NCI-H2029 (cell line): ENCODE measurements around the gene ERGIC2.
A peak's percentile ranks its signal among the peaks of the same experiment; 100 is the strongest.

Source experiments
- DNase-seq: peaks from one replicate; lab custom pipeline; 2025; lab: John Stamatoyannopoulos, UW

ERGIC2 gene

DNA sequence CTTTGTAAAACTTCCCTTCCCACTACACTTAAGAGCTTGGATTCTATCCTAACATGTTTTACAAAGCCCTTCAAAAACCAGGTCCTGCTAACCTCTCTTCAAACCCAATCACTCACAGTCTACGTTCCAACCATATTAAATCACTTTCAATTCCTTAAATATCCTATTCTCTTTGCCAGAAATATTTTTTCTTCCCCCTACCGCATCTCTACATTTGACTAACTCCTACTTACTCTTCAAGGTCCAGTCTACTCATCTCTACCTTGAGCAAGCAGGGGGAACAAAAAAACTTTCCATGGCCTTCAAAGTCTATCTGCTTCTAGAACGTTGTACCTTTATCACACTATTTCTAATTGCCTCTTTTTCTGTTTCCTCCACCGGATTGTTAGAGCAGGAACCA lies 6.1 kb downstream of the ERGIC2 start:
- no peak for DNase-seq

DNA sequence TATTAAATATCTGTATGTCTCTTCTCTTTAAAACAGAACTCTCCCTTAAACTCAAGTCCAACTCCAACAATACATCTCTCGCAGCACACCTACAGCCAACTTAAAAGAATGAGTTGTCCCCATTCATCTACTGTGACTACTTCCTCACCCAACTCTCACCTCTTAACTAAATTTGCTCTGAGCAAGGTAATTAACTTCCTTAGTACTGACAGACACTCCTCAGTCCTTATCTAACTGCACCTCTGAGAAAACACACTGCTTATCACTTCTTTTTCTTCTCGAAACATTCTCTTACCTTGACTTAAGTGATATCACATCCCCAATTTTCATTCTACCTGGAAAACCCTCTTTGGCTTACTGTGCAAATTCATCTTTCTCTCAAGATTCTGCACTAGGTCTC lies 7.0 kb downstream of the ERGIC2 start:
- no peak for DNase-seq

DNA sequence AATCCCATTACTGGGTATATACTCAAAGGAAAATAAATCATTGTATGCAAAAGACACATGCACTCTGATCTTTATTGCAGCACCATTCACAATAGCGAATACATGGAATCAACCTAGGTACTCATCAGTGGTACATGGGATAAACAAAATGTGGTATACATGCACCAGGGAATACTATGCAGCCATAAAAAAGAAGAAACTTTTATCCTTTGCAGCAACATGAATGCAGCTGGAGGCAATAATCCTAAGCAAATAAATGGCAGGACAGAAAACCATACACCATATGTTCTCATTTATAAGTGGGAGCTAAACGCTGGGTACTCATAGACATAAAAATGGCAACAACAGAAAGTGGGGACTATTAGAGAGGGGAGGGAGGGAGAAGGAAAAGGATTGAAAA lies 15.9 kb downstream of the ERGIC2 start:
- DNase-seq = no peak

DNA sequence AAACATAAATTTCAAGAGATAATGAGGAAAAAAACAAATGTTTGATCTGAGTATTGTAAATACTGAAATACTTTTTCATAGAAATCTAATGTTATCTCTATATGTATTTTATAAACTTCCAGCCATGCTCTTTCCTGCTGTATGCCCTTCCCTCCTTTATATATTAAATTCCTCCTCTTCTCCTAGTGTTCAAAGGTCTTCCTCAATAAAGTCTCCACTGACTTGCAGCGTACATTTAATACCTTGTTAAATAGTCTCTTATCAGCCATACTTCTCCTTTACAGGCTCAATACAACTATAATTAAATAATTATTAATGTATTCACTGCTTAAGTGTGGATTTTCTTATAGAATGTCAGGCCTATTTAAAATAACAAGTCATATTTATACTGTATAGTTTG lies 26.0 kb downstream of the ERGIC2 start:
- DNase-seq = no peak

DNA sequence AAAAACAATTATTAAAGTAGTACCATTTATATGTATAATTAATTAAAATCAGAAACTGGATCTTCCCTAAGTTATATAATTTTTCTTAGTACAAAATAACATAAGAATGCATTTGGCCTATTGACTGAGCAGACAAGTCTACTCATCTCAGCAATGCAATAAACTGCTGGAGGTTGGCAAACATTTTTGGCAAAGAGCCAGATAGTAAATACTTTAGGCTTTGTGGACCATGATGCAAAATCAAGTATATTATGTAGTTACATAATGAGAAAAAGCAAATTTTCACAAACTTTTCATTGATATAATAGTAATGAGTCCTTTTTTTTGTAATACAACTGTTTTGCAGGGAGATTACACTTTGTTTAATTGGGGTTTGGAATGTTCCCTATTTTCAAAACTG lies 30.9 kb downstream of the ERGIC2 start:
- peak; percentile 44 for DNase-seq

DNA sequence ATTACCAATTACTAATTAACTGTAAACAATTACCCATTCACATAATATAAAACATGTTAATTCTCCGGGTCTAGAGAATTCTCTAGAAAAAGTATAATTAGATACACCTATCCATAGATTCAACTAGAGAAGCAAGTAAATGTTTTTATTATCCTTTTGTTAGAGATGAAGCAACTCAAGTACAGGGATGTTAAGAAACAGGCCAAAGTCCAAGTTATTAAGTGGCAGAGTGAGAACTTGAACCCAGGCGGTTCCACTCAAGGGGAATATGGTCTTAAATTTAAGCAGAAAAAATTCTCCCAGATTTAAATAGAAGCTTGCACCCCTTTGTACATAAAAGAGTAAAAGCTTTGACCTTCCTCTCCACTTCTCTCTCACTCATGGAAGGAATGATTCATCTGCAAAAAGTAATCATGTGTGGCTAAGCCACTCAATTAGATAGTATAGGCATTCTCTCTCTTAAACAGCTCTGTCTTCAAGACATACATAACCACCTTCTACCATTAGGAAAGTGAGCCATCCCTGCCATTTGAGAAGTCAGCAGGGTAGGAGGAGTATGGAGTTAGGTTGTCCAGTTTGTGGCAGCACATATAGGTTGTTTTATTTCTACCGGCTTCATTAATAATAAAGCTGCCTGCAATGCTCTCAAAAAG lies 34.1 kb downstream of the ERGIC2 start:
- no peak for DNase-seq

DNA sequence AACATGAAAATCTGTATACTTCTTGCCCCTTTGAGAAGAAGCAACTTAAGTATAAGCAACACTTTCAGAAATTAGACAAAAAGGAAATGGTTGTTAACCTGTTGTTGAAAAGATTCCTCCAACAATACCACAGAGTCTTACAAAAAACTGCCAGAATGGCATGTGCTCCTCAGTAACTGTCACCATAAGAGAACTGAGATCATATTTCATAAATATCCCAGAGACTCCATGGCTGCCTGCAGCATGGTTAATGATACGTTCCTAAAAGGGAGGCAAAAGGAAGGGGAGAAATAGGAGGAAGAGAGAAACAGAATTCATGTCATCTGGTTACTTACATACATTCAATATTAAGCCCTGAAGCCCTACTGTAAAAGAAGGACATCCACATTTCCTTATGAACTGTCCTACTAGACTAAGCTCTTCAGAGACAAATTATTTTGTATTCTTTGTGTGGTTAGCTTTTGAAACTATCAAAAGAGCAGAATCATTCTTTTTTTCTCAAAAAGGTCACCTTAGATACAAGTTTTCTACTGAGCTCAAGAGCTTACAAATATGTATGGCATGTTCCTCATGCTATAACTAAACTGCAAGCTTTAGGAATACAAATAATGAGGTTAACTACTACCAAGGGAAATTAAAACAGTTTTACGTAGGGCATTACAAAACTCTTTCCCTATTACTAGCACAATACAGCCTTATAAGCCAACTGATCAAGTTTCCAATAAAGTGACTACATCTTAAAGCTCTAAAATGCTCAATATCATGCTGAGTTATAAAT lies 37.8 kb downstream of the ERGIC2 start:
- DNase-seq = no peak

DNA sequence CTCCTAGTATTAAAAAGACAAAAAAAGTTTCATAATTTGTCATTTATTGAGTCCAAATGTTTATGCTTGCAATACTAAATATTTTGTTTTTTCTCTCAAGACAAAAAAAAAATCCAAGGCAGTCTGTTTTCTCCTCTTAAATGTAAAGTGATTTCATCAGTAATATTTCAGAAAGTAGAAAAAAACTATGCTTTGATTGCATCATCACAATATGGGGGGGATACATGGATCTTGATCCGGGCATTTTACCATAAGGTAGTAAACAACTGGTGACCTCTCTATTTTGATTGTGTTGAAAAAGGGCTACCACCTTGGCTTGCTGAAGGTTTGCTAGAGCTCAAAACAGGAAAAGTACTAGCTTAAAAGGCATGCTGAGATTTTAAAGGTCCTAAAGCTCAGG lies 43.6 kb downstream of the ERGIC2 start:
- no peak for DNase-seq

DNA sequence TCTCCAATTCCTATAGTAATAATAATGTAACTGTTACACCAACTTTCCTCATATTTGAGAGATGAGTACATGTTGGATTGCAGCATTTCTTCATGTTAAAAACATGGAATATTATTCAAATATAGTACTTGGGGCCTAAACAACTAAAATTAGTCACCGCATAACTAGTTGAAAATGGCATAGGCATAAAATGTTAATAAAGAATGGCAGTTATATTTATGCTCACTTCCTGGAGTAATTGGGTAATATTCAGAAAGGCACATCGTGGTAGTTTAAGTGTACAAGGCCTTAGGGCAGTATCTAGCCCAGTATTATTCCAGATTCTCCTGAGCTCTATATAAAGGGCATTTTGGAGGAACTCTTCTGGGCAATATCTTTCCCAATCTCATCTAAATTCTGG lies 46.0 kb downstream of the ERGIC2 start:
- no peak for DNase-seq

DNA sequence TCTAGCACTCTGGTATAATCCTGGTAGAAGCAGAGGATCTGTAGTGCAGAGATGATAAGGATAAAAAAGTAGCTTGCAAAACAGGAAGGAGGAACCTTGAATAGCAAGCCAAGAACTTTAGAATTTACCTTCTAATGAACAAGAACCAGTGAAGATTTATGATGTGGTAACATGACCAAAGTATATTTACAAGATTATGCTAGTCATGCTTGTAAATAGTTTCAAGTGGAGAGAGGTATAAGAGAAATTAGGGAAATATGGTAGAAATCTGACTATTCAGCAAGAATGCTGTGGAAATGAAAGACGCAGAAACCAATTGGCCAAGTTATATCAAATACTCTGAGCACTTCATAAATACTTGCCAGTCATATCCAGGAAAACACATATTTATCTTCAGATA lies 47.8 kb downstream of the ERGIC2 start:
- DNase-seq = no peak

DNA sequence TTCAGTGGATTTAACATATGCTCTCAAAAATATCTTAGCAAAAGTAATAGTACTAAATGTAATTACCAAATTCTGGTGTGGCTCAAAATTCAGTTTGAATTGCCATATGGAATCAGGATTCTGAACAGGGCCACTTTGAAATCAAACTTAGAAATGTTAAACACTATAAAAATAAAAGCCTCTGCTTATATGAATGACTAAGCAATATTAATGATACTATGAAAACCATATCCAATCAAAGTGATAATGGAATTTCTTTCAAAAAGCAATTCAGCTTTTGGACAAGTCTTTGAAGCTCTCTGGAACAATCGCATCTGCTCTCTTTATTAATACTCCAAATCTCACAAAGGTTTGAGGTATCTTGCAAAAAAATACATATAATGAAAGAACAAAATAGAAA lies 51.6 kb downstream of the ERGIC2 start:
- DNase-seq = no peak

DNA sequence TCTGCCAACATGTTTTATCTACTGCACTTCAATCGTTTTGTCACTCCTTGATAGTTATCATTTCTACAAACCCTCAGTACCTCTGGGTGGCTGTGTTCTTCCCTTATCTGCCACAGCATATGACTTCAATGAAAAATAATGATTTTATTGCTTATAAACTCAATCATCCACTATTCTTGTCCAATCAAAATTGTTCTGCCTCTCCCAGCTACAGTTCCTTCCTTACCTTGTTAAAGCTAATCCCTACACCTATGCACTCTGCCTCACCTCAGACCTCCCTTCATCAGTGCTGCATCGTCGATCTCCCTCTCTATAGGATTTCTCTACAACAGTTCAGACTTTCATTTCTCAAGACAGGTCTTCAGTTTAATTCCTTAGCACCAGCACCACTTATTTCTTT lies 58.8 kb downstream of the ERGIC2 start:
- DNase-seq = no peak

DNA sequence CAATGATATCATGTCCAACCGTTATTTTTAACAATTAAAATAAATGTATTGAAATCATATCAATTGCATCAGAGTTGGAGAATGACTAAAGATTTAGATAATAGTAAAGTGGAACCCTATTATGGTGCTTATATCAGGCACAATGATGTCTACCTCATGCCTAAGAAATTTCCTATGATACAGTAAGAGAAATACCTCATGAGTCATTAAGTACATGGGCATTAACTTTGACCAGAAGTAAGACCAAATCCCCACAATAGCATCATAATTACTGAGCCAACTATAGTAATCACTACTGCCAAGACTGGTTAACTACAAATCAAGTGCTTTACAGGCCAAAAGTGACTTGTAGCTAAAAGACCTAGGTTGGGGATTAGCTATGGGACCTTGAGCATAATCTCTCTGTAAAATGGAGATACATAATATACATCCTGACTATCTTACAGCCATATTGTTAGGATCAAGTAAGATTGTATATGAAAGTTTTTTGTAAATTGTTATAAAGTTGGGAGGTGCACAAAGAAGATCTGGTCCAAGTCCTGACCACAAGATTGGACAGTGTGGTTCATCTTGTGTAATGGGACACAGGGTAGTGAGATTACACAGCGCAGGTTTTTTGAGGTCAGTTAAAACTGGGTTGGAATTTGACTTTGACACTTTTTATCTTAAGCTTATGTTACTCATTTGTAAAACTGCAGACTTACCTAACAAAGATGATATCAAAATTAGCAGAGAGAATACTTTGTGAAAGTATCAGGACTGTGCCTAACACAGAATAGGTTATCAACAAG lies 60.5 kb downstream of the ERGIC2 start:
- no peak for DNase-seq

DNA sequence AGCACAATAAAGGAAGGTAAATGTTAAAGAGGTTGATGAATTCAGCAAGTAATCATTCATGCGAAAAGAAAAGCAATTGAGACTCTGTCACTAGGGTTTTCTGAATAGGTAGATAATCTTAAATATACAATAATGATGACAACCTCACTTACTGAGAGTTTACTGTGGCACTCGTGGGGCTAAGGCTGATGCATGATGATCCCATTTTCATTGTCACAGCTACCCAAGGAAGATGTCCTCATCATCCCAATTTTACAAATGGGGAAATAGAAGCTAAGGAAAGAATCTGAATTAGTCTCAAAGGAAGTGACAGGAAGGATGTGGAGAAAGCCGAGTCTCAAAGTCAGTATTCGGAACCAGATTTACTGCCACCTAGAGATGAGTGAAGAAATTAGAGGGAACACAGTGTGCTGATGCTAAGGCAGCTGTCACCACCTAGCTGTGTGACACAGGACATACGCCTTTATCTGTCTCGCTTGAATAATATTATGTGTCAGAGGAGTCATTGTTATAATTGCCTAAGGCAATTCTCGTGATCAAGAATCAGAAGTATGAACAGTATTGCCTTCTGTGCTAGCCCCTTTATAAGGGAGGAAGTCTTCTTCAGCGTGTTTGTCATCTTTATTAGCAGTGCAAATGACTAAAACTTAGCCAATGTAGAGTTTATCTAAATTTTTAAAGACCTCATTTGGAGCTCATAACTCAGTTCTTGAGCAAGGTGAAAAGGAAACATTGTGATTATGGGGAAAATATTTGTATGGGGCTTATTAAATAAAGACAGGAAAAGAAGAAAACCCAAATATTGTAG lies 63.2 kb downstream of the ERGIC2 start:
- peak; percentile 30 for DNase-seq

DNA sequence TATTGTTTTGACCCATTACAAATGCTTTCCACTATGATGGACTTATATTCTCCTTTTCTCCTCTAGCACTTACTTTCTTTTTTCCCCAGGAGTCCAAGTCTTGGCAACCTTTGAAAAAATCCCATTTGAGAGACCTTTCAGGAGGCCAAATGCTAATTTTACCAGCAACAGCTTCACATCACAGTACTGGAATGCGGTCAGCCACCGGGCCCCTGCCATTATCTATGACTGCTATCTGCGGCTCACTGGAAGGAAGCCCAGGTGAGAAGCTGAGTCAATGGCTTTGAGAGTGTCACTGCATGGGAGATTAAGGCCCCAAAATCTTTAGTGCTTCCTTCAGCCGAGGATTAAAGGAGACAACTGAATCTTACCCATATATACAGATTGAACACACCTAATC lies 64.2 kb downstream of the ERGIC2 start:
- no peak for DNase-seq

DNA sequence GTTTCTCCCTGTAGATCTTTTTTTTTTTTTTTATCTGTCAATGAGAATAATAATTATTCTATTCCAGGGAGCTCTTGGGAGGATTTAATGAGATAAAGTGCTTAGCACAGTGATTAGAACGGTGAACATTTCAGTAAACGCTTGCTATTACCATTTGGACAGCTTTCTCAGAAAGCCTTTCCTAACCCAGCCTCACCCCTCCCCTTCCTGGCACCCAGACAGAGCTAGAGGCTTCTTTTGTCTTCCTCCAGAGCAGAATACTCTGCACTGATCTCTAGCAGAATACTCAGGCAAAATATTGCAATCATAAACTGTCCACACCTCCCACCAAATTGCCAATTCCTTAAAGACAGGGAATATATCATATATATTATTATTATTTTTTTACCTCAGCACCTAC lies 66.6 kb downstream of the ERGIC2 start:
- no peak for DNase-seq

DNA sequence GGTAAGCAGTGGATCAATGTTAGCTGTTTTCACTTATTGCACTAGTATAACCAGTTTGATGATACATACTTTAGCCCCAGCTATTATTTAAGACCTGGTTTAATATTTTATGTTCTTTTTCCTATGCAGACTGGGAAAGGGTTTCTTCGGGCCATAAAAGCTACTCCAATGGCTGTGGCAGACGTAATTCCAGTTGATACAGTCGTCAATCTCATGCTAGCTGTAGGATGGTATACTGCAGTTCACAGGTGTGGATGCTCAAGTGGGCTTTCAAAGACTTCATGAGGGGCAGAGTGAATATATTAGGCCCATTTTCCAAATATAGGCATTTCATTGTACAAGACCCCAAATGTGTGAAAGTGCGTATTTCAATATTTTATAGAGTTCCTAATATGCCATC lies 70.1 kb downstream of the ERGIC2 start:
- DNase-seq = no peak

DNA sequence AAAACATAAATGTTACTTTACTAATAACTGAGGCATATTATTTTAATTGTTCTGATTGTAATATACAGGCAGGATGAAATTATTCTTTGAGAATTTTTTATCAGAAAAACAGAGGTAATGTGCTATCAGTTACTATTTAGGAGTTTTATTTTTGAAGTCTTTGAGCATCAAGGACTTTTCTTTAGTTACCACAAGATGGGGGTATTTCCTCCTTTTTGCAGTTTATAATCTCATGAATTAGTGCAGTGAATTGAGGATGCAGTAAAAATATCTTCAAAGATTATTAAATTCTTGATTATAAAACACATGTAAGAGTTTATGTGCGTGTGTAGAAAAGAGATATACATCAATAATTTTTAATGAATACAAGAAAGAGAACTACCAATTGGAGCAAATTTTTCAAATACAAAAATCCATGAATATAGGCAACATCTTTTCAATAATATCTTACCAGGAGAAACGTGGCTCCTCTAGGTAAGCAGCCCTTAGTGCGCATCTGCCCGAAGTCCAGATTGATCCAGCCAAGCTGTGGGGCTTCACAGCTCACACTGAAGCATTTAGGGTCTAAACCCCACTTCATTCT lies 71.6 kb downstream of the ERGIC2 start:
- no peak for DNase-seq

DNA sequence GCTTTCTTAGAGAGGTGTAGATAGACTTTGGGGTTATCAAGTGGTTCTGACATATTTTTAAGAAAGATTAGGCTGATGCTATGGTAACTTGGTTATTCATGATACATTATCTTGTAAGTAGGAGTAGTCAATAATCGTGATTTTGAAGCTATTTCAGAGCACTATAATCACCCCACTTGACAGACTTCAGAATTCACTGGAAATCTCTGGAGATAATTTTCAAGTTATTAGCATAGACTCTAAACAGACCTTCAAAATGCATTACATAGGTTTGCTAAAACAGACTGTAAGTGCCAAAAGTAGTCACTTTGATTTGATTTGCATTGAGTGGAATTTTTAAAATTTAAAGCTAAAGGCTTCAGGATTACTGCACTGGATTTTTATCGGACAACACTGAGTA lies 74.3 kb downstream of the ERGIC2 start:
- DNase-seq = no peak

DNA sequence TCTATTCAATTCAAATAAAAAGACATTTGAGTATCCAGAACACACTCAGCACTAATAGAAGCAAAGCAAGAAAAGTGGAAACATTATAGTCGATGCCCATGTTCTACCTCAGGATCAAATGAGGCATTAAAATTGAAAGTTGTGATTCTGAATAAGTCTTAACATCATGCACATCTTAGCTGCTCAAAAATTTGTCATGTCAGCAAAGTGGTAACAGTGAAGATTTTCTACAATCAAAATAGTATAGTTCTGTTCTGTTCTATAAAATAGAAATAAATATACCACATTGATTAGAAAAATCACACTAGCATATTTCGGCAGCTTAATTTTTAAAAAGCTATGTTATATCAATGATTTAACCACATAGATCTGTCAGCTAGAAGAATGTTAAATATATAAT lies 74.7 kb downstream of the ERGIC2 start:
- DNase-seq = no peak

DNA sequence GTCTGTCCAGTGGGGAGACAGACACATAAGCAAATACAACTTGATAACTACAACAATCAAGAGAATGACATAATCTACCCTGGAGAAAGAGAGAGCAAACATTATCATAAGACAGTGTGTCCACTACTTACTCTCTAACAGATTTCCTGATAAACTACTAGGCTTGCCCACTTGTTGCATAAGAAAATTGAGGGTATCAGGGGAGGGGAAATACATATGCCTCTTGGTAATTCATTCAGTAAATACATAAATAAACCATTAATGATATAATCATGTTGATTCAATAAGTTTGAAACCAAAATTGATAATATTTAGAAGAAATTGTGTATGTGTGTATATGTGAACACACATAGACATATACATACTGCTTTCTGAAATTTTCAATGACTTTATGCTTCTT lies 76.6 kb downstream of the ERGIC2 start:
- DNase-seq = no peak

DNA sequence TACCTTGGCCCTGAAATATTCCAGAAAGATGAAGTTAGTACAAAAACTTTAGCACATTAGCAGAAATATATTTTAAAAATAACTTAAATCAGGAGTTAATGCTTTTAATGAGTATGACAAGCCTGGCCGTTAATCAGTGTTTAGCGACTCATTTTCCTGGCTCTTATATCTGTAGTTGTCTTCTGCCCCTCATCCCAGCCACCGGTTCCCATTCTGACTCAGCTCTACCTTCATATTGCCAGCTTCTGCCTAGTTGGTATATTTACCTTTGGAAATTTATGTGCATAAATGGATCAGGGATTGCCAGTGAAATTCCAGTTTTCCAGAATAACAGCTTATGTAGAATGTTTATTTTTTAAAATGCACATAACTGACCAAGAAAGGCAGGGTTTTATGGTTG lies 79.9 kb downstream of the ERGIC2 start:
- DNase-seq = no peak
